HG03095 (cell line): Measurements from ENCODE around the gene OSBPL10.

Experiments used
- ATAC-seq: cut with Tn5 transposase; IDR thresholded peaks from one replicate; pipeline ENCODE4 v1.9.1; 2021; ENCODE audit warnings: moderate library complexity; ENCODE audit not compliant: unreplicated experiment

Gene OSBPL10

DNA sequence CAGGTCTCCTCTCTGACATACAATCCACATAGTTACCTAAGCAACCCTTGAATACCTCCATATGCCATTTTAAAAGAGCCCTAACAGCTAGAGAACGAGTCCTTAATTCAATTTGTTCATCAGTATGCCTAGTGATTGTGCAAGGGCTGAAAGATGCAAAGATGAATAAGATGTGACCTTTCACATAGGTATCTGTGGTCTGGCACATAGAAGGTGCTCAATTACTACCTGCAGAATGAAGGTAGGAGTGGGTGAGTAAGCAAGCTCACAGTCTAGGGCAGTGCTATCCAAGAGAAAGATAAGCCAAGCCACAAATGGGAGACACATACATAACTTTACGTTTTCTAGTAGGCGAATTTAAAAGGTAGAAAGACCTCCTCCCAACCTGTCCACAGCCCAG, 157.9 kb downstream of the OSBPL10 start:
- ATAC-seq, result no peak

DNA sequence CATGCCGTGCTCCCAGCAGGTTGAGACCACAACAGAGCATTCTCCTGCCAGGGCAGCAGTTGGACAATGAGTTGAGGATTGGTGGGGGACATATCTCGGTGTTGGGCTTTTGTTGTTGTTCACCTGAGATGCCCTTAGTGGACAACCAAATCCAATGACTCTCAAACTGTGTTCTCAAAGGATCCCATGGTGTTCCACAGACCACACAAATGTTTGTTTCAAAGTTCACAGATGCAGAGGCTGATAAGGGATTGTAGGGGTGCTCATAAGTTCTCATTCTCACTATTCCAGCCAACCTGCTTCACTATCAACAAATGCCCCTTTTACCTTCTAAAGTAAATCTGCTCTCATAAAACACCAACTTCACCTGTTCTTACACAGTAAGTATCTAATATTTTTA, 159.9 kb downstream of the OSBPL10 start:
- ATAC-seq, result no peak

DNA sequence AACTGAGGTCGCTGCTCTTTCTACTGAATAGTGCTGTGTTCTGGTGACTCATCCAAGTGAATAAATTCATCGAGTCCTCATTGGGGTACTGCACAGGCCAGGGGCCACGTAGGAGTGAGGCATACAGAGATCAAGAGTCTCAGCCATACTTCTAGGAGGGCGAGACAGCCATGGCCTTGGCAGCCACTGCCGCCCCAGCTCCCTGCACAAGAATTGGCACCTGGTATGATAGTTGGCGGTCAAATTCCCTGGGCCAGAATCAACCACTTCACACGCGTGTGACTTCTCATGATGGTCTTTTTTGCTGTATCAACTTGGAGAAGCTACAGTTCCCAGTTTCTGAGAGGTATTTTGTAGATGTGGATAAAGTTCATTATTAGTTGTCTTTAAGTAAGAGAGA, 161.6 kb downstream of the OSBPL10 start:
- no peak for ATAC-seq

DNA sequence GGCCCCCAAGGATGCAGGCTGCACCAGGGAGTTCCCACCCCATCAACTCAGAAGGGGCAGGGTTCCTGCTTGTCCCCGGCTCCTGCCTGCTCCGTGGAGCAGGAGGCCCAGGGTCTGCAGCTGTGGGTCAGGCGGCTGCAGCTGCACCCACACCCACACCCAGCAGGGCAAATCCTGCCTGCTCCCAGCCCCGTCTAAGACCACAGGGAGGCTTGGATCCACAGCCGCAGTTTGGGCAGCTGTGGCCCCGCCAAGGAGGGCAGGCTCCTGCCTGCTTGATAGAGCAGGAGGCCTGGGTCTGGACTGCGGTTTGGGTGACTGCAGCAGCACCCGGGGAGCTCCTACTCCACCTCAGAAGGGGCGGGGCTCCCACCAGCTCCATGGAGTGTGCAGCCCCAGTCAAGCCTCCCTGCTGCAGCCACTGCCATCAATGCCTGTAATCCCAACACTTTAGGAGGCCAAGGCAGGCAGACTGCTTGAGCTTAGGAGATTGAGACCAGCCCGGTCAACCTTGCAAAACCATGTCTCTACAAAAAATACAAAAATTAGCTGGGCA, 163.6 kb downstream of the OSBPL10 start:
- no peak for ATAC-seq

DNA sequence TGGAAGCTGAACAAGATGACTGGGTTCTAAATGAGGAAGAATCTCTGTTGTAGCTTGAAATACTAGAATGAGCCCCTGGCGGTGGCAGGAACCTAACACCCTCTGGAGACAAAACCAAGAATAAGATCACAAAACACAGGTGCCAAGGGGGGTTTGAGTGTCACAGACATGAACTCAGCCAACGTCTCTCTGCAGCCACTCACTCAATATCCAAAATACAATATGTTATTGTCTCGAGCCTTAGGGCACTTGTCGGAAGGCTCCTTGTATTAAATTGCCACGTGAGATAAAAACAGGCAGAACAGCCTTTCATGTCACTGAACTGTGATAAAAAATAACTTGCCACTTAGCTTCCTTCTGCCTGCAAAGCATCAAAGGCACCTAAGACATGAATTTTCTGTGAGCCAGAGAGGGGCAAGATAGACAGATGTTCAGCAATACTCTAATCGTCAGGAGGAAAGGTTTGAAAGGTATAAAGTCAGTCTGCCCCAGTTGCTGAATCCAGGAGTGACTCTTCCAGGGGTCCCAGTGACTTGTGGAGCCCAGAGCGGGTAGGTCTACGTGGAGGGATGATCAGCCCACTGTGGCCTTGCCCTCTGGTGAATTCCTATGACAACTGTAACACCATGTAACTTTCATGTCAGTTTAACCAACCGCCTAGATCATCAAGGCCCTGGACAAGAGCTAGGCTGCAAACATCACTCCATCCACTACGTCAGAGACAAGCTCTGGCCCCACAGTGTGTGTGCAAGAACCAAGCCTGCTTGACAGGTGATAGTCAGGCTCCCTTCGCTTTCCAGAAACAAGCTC, 165.2 kb downstream of the OSBPL10 start:
- ATAC-seq, result no peak

DNA sequence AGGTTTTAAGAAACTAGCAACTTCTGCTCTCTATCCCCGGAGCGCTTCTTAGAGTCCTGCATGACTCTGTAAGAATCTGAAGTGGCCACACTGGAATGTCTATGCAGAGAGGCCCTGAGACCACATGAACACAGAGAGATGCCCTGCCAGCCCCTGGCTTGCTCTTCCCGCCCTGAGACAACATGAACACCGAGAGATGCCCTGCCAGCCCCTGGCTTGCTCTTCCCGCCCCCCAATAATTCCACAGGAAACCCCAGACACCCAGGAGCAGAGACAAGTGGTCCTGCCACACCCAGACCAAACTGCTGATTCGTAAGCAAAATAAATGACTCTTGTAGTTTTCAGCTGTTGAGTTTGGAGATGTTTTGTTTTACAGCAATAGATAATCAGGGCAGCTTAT, 166.1 kb downstream of the OSBPL10 start:
- ATAC-seq, result no peak

DNA sequence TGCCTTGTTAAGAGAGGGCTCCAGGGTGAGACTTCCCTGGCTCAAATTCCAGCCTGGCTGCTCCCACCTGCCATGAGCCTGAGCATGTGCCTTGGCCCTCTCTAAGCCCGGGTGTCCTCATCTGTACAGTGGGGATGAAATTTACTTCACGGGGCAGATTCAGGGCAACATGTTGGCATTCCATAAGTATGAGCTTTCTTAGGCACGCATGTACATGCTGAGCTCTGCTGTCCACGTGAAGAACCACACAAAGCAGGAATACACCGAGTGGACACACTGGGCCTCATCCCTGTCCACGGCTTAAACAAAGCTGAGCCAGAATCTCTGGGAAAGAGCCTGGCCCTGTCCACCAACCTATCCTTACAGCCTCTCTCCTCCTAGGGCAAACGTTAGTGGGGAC, 167.4 kb downstream of the OSBPL10 start:
- ATAC-seq, result no peak

DNA sequence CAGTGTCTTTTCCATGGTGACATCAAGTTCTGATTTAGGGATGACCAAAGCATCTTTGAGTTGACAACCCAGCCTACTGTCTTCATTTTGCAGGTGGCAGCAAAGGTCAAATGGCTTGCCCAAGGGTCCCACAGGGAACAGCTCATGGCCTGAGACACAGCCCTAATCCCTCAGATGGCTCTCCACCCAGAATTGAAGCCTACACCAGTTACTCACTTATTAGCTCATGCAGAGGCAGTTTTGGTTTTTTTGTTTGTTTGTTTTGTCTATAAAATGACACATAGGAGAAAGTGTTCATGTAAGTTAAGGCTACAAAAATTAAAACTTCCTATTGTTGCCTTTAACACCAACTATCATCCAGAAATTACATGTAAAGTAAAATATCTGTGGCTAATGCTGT, 167.9 kb downstream of the OSBPL10 start:
- ATAC-seq, result no peak

DNA sequence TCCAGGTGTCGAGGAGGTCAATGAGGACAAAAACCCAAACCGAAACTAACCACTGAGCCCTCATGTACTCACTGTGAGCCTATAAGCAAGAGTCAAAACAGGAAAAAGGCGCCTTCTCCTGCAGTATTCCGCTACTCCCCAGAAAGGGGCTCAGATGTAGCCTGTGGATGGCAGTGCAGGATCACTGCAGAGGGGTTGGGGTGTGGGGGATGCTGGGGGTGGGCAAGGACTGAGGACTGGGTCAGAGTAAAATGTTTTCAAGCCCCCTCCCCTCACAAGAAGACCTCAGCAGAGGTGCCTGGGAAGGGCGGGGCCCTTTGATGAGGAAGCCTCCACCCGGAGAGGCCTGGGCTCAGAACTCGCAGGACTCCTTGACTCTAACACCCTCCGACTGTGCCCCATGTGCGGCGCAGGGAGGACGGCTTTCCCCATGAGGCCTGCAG, 170.1 kb downstream of the OSBPL10 start:
- no peak for ATAC-seq

DNA sequence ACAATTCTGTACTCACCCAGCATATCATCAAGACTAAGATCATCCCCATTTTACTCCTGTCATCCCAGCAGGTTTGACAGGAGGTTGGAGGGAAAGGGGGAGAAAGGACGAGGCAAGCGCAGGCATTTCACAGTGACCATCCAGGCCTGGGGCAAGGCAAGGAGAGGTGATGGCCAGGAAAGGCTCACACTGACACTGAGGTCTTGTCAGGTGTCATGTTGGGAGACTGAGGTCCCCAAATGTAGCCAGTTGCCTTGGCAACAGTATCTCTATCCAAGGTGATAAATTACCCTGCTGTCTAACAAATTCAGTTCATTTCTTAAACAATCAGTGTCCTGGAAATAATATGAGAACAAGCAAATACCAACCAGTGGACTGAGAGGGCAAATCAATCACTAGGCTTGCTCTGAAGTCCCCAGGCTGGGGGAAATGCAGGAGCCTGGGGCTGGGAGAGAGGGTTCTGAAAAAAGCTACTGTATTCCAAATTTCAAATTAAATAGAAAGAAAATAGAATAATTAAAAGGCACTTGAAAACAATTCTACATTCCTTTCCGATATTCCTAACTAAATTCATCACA, 172.8 kb downstream of the OSBPL10 start:
- no peak for ATAC-seq

DNA sequence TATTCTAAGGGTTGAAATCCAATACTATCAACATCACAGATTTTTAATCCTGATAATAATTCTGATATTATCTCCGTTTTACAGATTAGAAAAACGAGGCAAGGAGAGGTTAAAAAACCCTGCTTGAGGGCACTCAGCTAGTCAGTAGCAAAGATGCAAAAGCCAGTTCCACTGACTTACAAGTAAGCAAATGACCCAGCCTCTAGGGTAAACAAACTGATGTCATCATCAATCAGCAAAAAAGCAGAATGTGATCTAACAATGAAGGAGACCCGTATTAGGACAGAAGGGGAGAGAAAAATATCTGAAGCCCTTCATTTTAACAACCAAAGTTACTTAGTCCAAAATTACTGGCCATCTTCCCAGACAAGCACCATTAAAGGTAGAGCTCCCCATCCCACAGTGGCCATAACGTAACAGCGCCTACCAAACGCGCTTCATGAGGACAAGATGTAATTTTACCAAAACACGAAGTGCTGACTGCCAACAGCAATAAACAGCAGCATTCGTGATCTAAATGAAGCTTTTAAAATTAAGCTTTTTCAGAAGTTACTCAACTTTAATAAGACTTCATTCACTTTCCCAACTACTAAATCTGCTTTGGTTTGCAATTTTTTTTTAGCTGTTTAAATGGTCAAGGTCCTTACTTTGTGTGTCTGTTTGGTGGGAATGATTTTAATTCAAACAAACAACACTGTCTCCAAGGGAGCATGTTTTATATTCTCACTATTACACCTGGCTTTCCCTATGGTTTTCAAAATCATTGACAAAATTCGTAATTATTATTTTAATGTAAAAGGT, 176.6 kb downstream of the OSBPL10 start:
- ATAC-seq, result no peak

DNA sequence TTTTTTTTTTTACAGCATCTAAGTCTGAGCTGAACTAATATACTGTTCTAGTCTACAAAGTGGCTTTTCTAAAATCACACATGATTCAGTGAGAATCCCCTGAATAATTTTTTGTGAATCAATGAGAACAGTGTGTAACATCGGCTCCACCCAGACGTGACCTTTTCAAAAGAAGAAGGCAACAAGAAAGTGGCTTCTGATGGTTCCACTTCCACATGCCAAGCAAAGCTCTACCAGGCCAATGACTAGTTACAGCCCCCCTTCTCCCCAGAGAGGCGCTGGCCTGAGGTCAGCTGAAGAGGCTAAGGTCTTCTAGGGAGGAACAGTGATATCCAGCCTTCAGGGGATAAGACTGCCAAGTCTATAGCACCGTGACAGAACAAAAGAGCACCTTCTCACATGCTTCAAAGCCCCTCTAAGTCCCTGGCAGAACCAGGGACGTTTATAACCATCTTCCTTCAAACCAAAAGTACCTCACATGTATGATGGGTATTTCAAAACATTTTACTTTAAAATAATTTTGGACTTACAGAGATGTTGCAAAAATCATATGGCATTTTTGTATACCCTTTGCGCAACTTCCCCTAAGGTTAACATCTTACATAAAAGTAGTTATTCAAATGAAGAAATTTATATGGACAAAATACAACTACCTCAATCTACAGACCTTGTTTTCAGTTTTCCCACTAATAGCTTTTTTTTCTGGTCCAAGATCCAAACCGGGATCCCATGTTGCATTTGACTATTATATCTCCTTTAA, 177.9 kb downstream of the OSBPL10 start:
- no peak for ATAC-seq

DNA sequence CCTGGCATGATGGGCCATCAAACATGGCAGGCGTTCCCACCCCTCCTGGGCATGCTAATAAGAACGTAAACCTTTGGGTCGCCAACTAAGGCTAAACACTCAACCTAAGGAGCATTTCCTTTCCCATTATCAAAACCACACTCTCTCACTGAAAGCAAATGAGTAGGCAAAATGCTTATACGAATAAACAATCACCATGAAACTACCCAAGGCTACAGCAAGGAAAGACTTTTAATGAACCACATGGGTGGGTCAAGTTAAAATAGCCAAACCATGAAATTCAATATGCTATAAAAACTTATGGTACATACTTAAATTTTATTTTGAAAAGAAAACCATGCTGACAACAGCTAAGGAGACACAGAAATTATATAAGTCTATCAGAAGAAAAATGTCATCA, 180.6 kb downstream of the OSBPL10 start:
- no peak for ATAC-seq

DNA sequence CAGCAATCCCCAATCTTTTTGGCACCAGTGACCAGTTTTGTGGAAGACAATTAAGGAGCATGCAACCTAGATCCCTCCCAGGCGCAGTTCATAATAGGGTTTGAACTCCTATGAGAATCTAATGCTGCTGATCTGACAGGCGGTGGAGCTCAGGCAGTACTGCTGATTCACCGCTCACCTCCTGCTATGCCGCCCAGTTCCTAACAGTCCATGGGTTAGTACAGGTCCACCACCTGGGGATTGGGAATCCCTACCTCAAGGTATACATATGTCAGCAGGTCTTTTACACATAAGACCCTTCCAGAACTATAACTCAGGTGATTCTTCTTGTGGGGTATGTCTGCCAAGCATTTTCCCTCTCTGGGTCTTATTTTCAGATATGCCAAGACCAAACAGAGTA, 182.2 kb downstream of the OSBPL10 start:
- no peak for ATAC-seq

DNA sequence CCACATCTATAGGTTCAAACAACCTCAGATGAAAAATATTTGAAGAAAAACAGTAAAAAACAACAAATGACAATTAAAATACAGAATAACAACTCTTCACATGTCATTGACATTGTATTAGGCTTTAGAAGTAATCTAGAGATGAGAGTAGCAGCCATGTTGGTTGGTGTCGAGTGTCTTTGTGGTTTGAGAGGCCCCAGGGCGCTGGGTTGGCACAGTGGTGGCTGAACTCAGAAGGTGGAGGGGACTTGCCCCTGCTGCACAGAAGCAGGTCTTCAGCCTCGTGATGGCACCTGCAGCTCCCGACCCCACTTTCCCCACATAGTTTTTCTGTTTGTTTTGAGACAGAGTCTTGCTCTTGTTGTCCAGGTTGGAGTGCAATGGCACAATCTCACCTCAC, 187.2 kb downstream of the OSBPL10 start:
- ATAC-seq, result no peak

DNA sequence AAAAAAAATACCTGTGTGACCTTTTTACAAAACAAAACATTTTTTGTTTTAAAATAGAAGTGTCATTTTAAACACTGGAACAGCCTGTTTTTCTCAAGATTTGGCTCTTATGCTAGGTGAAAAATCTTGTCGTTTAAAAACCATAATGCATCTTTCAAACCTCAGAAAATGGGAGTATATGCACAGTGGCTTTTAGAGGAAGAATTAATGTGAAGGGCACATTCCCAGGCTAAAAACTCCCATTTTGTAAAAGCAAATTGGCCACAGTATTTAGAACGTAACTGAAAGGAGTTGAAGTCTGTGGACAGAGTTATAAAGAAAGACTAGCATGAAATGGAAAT, 190.0 kb downstream of the OSBPL10 start:
- no peak for ATAC-seq

DNA sequence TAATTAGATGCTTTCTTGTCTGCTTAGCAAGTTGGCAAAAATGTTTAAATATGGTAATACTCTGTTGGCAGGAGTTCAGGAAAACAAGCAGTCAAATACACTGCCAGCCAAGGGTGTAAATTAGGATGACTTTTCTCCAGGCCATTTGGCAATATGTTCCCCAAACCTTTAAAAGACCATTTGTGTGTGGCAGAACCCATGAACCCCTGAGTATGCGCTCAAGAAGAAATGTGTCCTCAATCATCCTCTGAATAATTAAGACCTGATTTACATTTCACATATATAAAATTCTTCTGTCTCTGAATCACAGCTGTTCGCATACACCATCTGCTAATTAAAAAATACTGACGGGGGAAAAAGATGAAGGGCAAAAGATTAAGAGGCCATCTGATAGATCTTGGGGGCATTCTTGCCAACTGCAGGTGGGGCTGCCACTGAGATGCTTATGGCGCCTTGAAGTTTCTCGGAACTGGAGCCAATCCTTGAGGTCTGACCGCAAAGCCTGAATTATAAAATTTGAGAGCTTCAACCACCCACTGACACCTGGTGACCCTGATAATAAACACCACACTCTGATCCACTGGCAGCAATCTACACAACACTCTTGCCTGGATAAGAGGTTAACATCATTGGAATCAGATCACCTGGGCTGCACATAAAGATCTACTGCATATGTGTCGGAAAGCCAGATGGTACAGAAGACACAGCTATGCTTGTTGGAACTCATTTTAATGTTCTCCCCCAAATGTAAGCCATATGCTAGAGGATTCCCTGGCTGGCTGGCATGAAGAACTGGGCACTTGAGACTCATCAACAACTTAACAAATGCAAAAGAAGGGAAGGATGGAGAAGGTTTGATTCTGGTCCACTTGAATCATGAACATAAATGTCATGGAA, 190.6 kb downstream of the OSBPL10 start:
- ATAC-seq, result no peak

DNA sequence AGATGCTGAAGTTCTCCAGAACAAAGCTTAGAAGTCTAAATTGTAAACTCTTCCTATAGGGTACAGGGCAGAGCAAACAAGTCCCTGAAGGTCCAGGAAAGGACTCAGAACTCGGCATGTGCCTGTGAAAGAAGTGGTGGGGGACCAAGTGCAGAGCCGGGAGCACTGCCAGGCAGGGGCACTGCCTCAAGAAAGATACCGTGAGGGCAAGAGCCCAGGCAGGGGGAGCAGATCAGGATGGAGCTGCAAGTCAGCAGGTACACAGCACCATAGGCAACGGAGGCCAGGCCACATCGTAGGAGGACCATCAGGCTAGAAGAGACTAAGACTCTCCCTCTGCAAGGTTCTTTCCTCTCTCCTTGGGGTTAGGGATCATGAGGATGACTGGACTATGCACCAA, 191.6 kb downstream of the OSBPL10 start:
- no peak for ATAC-seq

DNA sequence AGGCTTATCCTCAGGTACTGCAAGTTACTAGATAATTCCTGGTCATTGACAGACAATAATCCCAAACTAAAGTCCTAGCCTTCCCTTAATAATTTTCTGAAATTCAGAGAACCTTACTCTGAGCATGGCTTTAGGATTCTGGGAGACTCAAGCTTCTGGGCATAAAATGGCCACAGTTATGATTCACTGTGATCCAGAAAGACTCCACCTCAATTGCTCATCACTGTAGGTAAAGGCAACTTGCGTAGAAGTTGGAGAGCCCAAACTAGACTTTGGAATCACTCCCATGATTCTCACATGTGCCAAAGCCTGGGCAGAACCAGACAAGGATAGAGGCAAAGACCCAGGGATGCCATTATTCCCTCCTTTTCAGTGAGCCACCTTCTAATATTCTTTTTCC, 195.3 kb downstream of the OSBPL10 start:
- no peak for ATAC-seq

DNA sequence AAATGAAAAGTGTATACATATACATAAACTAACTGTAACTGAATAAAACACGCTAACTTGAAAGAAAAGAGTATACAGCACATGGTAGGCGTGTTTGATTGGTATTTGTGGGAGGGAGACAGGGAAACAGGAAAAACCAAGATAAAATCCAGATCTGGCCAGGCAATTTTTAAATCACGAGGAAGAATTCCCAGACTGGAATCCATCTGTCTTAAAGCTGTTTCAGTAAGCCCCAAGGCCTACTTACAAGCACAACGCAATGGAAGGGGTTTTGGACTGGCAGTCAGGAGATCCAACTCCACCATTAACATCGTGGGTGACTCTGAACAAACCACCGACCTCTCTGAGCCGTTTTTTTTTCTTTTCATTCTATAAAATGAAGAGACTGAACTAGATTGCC, 195.8 kb downstream of the OSBPL10 start:
- ATAC-seq, result no peak
